HL-60/S4 treated with phorbol 12-myristate 13-acetate at 8.2 ng/mL for 4 days and 3 days (cell line): ENCODE measurements around the gene INTS1.

Experiments
- in situ Hi-C: fragments of 300-500 bp; cut with MboI; formaldehyde crosslinking; loops from 2 replicates; pipeline ENCODE4 v1.15.0; 2022; ENCODE audit warnings: low sequenced_read_pairs

Gene INTS1

GRCh38 chr7:1508277-1508758 is 4.1 kb upstream of the INTS1 start:
- in situ Hi-C loops = no loop called here

GRCh38 chr7:1505731-1506550 is 1.8 kb upstream of the INTS1 start:
- in situ Hi-C loops = no loop called here

GRCh38 chr7:1503390-1503789 is 799 bp downstream of the INTS1 start:
- in situ Hi-C loops = no loop called here

GRCh38 chr7:1502845-1503244 is 1.3 kb downstream of the INTS1 start:
- in situ Hi-C loops = no loop called here

GRCh38 chr7:1501487-1502270 is 2.5 kb downstream of the INTS1 start:
- in situ Hi-C loops = no loop called here

GRCh38 chr7:1500064-1500807 is 4.0 kb downstream of the INTS1 start:
- in situ Hi-C loops = no loop called here

GRCh38 chr7:1499367-1500029 is 4.7 kb downstream of the INTS1 start:
- in situ Hi-C loops = no loop called here

- in situ Hi-C loops = no loop called here
Observed at GRCh38 chr7:1498370-1499305, 5.6 kb downstream of the INTS1 start.

- in situ Hi-C loops = no loop called here
Observed at GRCh38 chr7:1497293-1497927, 6.8 kb downstream of the INTS1 start.

GRCh38 chr7:1496531-1497292 is 7.5 kb downstream of the INTS1 start:
- in situ Hi-C loops = no loop called here

- in situ Hi-C loops = no loop called here
Observed at GRCh38 chr7:1495564-1496242, 8.5 kb downstream of the INTS1 start.

- in situ Hi-C loops = no loop called here
Observed at GRCh38 chr7:1494866-1495563, 9.2 kb downstream of the INTS1 start.

- in situ Hi-C loops = no loop called here
Observed at GRCh38 chr7:1494447-1494846, 9.7 kb downstream of the INTS1 start.

- in situ Hi-C loops = no loop called here
Observed at GRCh38 chr7:1493571-1493970, 10.6 kb downstream of the INTS1 start.

GRCh38 chr7:1493129-1493528 is 11.1 kb downstream of the INTS1 start:
- in situ Hi-C loops = no loop called here

GRCh38 chr7:1492640-1493039 is 11.5 kb downstream of the INTS1 start:
- in situ Hi-C loops = no loop called here

GRCh38 chr7:1492221-1492620 is 12.0 kb downstream of the INTS1 start:
- in situ Hi-C loops = no loop called here
